ENCODE data around the gene KCNQ1.

DNA sequence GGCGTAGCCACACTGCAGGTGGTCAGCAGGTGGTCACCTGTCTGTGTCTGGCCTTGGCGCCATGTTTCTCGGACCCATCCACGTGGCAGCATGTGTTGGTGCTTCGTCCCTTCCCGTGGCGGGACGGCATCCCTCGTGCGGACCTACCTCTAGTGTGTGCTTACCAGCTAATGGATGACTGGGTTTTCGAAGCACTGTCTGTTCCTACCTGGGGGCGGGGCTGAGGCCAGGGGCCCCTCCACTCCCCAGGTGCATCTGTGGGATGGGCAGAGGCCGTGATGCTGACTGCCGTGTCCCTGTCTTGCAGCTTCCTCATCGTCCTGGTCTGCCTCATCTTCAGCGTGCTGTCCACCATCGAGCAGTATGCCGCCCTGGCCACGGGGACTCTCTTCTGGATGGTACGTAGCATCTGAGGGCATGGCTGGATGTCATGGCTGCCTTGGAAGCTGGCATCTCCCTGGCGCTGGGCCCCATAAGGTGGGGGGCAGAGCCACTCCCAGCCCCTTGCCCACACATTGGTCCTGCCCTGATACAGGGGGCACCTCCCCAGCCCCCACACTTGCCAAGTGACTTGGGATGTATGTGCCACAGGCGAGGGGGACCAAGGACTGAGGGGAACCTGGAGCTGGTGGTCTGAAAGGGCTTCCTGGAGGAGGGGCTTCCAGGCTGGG is 82.9 kb downstream of the KCNQ1 start:
- TF ChIP-seq, protein P1, sequence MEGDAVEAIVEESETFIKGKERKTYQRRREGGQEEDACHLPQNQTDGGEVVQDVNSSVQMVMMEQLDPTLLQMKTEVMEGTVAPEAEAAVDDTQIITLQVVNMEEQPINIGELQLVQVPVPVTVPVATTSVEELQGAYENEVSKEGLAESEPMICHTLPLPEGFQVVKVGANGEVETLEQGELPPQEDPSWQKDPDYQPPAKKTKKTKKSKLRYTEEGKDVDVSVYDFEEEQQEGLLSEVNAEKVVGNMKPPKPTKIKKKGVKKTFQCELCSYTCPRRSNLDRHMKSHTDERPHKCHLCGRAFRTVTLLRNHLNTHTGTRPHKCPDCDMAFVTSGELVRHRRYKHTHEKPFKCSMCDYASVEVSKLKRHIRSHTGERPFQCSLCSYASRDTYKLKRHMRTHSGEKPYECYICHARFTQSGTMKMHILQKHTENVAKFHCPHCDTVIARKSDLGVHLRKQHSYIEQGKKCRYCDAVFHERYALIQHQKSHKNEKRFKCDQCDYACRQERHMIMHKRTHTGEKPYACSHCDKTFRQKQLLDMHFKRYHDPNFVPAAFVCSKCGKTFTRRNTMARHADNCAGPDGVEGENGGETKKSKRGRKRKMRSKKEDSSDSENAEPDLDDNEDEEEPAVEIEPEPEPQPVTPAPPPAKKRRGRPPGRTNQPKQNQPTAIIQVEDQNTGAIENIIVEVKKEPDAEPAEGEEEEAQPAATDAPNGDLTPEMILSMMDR (IDR thresholded peaks at IDR 0.05 in 2 of 3, conservative IDR thresholded peaks at IDR 0.05 in 1 of 3; ENCODE audit: borderline replicate concordance in 1 of 3, insufficient read depth in 1 of 3, low read depth in 2 of 3, low read length in 2 of 3): no peak
- TF ChIP-seq EZH2 (IDR thresholded peaks at IDR 0.05): no peak
- TF ChIP-seq YY1 (IDR thresholded peaks at IDR 0.05; ENCODE audit: extremely low read depth, insufficient replicate concordance, low read depth, low read length): no peak
- no peak for TF ChIP-seq CEBPB (IDR thresholded peaks at IDR 0.05; ENCODE audit: low read depth)
- TF ChIP-seq RAD21 (IDR thresholded peaks at IDR 0.05; ENCODE audit: low read depth): no peak
